Fibroblast of peridontal ligament (primary cell): Measurements from ENCODE around the gene PKN3.
A peak's percentile ranks its signal among the peaks of the same experiment; 100 is the strongest.

Experiments used
- DNase-seq: peaks from one replicate; pipeline ENCODE4 v3.0.0-alpha.2; 2010; ENCODE audit errors: extremely low read depth

The PKN3 gene

DNA sequence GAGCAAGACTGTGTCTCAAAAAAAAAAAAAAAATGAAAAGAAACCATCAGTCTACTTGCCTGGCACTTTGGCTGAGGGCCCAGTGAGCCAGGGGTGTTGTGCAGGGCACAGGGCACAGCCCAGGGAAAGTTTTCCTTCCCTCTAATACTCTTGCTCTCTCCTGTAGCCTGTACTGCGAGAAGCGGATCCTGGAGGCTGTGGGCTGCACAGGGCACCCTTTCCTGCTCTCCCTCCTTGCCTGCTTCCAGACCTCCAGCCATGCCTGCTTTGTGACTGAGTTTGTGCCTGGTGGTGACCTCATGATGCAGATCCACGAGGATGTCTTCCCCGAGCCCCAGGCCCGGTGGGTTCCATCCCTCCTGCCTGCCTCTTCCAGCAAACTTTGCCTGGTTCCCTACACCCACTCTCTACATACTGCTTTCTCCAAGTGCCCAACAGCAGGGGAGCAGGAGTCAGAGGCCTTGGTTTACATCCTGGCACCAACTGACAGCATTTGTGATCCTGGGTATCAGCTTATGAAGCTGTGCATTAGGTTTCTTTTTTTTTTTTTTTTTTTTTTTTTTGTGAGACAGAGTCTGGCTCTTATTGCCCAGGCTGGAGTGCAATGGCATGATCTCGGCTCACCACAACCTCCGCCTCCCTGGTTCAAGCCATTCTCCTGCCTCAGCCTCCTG is 14.4 kb downstream of the PKN3 start:
- DNase-seq: no peak

DNA sequence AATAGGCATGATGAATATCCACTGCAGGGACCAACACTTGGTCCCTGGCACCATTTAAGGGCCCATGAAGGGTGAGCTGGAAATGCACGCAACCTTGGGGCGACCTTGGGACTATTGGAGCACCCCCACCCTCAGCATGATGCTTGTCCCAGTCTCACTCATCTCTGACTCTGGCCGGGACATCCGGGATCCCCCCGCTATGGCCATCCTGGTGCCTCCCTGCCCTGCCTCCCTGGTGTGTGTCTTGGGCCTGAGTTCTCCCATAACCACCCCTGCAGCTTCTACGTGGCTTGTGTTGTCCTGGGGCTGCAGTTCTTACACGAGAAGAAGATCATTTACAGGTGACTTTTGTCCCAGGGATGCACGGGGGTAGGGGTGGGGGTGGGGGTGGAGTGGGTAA is 15.7 kb downstream of the PKN3 start:
- DNase-seq: no peak

DNA sequence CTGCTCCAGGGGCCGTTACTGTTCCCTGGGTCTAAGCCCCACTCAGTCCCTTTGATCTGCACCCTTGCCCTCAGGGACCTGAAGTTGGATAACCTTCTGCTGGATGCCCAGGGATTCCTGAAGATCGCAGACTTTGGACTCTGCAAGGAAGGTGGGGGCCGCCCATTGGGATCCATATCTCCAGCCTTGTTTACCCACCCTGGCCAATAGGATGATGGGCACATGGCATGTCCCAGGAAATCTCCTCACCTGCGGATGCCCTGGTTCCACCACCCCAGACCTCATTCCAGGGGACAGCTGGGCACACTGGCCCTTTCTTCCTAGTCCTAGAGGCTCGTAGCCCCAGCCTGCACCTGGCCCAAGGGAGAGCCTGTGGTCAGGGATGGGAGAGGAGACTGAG is 16.2 kb downstream of the PKN3 start:
- no peak for DNase-seq

DNA sequence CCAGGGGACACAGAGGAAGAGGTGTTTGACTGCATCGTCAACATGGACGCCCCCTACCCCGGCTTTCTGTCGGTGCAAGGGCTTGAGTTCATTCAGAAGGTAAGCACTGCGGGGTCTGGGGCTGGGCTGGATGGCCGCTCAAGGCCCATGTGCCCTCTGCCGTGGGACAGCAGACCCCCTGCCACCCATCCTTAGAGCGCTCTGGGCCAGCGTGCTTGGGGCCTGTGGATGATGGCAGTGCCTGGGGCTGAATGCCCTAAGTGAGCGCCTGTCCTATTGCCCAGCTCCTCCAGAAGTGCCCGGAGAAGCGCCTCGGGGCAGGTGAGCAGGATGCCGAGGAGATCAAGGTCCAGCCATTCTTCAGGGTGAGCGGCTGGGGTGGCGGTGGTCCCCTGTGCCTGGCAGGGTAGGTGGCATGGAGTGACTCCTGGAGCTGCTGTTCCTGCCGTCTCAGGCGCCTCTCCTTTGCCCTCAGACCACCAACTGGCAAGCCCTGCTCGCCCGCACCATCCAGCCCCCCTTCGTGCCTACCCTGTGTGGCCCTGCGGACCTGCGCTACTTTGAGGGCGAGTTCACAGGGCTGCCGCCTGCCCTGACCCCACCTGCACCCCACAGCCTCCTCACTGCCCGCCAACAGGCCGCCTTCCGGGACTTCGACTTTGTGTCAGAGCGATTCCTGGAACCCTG is 17.8 kb downstream of the PKN3 start:
- no peak for DNase-seq

DNA sequence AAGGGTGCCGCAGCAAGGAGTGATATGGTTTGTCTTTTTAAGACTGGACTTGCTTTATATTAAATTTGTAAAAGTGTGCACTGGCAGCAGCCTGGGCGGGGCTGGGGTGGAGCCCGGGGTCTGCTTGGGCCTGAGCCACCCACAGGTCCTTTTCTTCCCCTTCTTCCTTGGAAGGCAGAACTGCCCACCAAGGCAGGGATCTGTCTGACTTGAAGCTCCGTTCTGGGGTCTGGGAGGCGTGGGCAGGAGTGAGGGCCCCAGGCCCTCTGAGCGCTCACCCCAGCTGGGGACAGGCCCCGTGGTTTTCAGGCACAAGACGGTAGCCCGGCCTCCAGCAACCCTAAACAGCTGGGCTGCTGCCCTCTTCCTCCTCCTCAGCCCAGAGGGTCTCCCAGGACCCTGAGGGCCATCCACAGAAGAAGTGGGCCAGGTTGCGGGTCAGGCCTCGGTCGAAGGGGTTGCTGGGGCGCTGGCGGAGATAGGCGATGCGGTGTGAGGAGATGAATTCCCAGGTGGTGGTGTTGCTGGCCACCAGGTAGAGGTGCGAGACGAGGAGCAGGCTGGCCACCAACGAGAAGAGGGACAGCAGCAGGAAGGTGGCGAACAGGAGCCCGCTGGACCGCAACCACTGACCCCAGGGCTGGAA is 18.7 kb downstream of the PKN3 start:
- DNase-seq: no peak

DNA sequence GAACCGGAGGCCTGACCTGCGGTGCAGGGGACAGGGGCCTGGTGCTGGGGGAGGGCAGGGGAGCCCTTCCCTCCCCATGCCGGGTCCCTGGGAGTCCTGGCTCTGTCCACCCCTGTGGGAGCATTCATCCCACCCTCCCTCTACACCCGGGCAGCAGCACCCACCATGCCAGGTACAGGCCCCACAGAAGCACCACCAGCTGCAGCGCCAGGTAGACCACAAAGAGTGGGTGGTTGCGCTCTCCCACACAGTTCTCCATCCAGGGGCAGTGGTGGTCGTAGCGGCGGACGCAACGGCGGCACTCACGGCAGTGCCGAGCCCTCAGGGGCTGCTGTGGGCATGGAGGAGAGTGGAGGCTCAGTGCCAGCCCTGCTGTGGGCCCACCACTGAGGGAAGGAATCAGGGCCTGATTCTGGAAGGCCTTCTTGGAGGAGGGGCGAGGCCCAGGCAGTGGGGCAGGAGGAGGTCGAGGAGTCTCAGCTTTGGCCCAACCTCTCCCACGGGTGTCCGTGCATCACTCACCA is 19.2 kb downstream of the PKN3 start:
- no peak for DNase-seq

DNA sequence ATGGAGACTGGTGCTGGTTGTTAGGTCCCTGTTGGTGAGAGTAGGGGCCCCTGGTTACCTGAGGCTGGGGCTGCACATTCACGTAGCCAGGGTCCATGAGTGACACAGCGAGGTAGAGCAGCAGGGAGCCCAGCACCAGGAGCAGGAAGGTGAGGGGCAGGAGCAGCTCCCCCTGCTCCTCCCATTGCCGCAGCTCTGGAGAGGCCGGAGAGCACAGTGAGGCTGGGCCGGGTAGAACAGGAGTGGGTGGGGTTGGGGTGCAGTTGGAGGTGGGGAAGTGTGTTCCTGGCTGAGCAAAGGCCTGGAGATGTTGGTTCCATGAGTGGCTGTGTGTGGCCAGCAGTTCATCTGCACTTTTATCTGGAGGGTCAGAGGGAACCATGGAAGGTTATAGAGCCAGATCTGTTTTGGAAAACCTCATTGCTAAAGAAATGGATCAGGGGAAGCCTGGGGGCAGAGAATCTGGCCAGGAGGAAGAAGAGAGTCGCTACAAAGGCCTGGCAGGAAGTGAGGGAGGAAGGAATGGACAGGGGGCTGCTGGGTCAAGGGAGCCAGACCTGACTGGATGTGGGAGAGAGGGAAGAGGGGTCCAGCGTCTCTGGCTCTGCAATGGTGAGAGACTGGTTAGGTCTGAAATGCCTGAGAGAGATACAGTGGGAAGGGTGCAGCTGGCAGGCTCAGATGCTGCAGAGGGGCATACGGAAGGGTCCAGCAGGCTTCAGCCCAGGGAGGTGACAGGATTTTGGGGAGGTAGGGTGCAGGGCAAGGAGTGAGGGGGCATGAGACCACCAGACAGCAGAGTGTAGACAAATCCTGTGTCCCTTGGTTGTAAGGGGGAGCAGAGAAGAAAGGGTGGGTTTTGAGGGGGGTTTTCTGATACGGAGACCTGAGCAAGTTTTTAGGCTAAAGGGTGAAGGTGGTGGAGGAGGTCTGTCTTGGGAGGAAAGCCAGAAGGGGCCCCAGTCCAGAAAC is 20.4 kb downstream of the PKN3 start:
- DNase-seq: no peak

DNA sequence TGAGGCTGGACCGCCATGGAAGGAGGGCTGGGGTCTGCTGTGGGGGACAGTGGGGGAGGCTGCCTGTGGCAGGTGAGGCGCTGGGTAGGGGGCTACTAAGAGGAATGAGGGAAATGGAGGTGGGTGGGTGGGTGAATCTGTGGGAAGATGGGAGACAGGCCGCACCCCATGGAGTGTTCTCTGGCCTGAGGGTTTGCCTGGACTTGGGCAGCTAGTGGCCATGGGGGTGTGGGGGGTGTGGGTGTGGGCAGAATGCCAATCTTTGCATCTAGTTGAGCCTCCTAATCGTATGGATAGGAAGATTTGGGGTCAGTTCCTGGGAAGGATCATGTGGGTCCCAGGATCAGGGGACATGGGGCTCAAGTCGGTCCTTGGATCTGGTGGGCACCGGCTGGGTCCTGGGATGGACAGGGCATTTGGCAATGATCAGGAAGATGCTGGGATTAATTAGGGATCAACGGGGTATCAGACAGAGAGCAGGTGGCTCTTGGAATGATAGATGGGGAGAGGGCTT is 21.1 kb downstream of the PKN3 start:
- no peak for DNase-seq

DNA sequence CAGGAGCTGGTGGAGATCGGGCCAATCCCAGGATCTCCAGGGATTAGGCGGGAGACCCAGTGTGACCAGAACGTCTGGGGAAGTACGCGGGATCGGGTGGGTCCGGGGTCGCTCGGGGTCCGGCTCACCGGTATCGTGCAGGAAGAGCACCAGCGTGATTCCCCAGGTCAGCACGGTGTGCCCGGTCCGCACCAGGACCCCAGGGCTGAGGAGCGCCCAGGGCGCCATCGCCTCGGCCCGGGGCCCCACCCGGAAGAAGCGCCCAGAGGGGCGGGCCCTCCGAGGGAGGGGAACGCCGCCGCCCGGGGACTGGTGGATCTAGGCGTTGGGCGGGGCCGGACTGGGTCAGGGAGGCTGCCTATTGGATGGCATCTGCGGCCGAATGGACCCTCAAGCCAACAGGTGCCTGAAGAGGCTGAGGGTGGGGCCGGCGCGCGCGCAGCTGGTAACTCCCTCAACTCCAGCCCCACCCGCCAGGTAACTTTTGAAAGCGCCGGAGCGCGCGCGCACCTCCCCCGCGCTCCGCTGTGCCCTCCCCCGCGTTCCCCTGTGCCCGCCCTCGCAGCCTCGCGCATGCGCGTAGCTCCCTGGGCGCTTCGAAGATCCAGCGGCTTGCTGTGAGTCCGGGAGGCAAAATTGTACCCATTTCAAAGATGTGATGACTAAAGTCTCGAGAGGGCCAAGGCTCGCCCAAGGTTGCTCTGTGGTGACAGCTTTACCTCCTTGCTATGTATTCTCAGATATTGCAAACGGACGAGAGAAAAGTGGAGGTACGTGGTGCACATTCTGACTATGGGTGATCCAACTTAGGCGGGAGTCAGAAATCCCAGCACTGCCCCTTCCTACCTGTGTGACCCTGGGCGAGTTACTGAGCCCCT is 21.8 kb downstream of the PKN3 start, which contains the start of gene ZDHHC12:
Gene ZDHHC12, minus strand, starts transcription at position 262 of the 878 bp plus-strand sequence. Its CDS starts 34 bp downstream, at position 228.
- peak; percentile 74 for DNase-seq

DNA sequence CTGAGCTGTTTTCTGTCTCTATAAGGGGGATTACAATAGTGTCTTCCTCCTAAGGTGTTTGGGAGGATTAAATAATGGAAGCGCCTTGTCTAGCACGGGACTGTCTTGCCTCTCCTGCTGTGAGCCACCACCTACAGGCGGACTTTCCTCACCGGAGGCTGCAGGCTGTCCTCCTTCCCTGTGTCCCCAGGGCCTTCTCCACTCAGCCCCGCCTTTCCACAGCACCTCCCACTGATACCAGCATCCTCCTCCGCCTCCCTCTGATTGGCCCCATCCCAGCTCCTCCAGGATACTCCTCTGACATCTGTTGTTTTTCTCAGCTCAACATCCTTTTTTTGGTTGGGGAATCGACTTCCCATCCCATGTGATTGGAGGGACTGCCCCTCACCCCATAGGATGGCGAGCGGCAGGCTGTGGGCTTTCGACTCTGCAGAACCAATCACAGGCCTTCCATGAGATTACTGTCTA is 22.5 kb downstream of the PKN3 start:
- peak; percentile 69 for DNase-seq

DNA sequence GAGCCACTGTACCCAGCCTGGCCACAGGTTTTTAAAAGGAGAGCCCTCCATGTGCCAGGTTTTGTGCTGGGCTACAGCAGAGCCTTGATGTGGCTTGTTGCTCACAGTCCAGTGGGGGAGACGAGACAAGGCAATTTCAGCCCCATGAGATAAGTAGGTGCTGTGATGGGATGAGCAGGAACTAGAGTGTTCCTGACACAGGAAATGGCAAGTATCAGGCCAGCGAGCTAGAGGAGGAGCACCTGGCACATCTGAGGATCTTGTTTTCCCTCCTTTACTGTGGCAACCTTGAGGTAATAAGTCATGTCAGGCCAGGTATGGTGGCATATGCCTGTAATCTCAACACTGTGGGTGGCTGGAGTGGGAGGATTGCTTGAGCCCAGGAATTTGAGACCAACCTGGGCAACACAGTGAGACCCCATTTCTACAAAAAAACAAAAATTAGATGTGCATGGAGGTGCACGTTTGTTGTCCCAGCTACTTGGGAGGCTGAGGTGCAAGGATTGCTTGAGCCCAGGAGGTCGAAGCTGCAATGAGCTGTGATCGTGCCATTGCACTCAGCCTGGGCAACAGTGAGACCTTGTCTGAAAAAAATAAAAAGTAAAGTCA is 25.4 kb downstream of the PKN3 start:
- no peak for DNase-seq

DNA sequence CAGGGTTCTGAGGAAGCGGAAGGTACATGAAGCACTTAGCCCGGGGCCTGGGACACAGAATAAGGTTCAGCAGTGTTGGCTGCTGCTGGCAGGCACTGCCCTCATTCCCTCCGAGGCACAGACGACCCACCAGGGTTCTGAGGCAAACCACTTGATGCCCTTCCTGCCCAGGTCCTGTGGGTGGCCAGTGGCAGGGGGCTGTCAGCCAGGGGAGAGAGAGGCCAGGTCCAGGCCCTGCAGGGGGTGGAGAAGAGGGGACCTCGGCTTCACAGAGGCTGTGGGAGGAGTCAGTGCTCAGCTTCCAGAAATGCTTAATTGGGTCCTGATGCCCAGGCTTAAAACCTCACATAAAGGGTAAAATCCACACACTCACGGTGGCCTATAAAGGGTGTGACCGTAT is 26.0 kb downstream of the PKN3 start:
- DNase-seq: no peak

DNA sequence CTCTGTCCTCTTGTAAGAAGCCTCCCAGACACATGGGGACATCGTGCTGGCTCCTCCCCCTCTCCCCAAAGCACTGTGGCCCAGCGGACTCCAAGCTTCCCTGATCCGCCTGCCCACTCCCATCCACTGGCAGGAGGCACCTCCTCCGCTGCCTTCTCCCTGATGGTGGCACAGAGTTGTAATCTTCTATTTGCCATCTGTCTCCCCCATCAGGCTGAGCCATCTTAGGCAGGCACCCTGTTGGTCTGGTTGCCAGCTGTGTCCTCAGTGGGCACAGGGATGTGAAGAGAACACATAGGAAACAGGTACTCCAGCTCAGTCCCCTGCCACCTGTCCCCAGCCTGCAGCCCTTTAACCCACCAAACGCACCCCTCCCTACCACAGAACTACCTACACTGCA is 27.0 kb downstream of the PKN3 start:
- no peak for DNase-seq

DNA sequence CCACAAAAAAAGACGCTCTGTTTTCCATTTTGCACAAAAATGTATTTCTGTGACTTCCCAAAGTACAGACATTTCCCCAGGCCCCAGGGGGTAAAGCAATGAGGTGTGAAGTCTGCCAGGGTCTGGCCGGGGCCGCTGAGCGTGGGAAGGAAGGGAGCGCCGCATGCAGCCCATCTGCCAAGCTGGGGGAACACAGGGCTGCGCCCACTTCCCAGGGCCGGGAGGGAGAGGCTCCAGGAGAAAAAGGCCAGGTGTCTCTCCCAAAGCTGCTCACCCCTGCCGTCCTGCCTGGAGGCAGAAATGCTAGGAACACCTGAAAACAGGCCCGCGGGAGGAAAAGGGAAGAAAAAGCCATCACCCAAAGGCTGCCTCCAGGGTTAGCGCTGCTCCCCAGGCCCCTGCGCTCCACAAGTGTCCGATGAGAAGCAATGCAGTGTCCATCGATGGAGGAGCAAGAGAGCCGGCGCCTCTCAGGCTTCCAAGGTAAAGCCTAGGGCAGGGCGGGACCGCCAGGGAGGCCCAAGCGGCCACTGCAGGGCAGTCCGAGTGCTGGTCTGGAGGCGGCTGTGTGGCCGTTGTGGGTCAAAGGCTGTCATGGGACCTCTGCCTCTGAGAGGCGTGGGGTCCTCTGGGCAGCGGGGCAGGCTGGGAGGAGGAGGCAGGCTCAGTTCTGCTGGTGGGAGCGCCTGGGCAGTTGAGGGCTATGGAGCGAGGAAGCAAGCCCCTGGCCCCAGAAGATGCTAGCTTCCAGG is 27.6 kb downstream of the PKN3 start:
- DNase-seq: no peak

DNA sequence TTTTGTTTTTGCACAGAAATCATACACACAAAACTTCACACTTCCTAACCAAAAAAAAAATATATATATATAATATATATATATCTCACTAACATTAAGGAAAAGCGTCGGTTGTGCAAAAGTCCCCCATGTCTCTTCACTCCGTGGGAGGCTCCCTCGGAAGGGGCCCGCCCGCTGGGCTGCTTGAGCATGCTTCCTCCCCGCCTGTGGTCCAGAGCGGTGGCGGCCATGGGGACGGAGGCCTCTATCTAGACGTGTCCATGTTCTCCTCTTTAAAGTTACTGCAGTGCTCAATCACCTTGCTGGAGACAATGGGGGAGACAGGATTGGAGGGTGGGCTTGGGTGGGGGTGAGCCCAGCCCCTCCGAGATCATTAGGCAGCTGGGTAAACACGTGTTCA is 28.8 kb downstream of the PKN3 start:
- no peak for DNase-seq

DNA sequence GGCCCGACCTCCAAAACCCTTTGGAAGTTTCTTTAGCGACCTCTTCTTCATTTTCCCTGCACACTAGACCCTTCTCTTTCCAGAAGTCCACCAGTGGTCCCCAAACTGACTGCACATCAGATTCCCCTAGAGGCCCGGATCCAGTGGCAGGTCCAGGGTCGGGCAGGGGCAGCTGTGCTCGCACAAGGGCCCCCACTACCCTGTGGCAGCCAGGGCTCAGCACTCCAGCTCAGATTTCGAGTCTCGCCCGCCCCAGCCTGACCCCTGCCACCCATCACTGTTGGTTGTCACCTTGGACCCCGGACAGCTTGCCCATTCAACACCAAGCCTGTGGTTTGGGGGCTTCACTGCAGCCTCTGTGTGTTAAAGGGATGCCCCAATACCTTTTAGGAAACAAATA is 29.4 kb downstream of the PKN3 start:
- no peak for DNase-seq

DNA sequence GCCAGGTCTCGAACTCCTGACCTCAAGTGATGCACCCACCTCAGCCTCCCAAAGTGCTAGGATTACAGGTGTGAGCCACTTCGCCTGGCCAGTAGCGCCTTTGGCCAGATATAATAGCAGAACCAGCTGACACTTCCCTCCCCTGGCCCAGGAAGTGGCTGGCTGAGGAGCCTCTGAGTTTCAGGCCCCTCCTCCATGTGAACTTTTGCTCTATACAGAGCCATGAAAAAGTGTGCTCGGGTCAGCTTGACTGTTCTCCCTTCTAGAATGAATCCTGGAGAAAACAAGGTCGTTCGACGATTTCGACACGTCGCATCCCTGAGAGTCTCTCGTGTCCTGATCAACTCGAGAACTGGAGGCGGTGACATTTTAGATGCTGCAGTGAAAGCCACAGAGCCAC is 30.3 kb downstream of the PKN3 start:
- no peak for DNase-seq

DNA sequence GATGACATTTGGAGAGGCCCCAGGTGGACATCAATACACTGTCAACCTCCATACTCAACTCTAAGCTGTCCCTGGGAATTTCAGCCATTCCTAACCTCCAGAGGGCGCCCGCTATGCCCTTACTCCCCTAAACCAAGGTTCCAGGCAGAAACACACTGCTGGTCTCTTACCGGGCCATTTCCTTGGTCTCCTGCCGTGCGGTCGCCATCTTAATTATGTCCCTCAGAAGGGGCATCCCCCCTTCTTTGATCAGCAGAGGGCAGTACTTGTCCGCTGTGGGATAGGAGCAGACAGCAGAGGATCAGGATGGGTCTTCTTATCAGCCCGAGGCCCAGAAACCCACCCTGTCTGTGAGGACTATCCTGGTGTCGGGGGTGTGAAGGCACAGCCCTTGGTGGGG is 31.0 kb downstream of the PKN3 start:
- DNase-seq: peak; percentile 60

DNA sequence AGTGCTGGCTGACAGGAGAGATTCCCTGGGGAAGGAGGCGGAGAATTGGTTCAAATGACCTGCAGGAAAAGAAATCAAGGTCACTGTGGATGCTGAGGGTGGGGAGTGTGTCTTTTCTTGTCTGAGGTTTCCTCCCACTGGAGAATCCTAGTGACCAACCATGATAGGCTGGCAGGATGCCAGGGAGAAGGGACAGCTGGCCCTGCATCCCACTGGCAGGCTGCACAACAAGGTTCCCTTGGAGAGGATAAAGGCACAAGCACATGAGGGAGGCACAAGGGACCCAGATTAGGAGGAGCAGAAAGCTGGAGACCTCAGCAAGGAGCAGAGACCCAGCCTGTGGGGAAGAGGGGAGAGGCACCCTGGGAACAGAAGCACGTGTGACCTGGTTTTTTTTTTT is 33.1 kb downstream of the PKN3 start:
- DNase-seq: no peak
